OCI-LY3 (cell line): Measurements from ENCODE around the gene PSMA8.
"Not testable (repeated sequence)": the region's sequence is repeated elsewhere in the genome, so short reads cannot be mapped to it uniquely, and the experiment has no call there.

Source experiments
- H2AFZ ChIP-seq: fragments of 200-600, 300-600 bp; shearing (Covaris generic); 2 replicates; pipeline ENCODE4 v1.6.0; 2014; ENCODE audit warnings: antibody characterized with exemption, low read depth, low read length
- H3K27ac ChIP-seq: fragments of 200-600, 300-600 bp; sonication (generic); 2 replicates; pipeline ENCODE4 v1.5.1; 2014; ENCODE audit warnings: mild to moderate bottlenecking, low read length, moderate library complexity, mixed read lengths
- H3K27me3 ChIP-seq: fragments of 200-600, 300-600 bp; sonication (generic); 2 replicates; pipeline ENCODE4 v1.6.1; 2014; ENCODE audit warnings: low read depth, low read length, mixed read lengths
- H3K36me3 ChIP-seq: fragments of 200-600, 300-600 bp; sonication (generic); replicated peaks from 2 replicates; pipeline ENCODE3; 2014; ENCODE audit warnings: low read depth, low read length, mixed read lengths
- H3K4me1 ChIP-seq: fragments of 300-600, 200-600 bp; sonication (generic); 2 replicates; pipeline ENCODE4 v1.6.1; 2014; ENCODE audit warnings: low read length, mixed read lengths
- H3K4me2 ChIP-seq: fragments of 200-600, 300-600 bp; sonication (generic); 2 replicates; pipeline ENCODE4 v1.6.1; 2014; ENCODE audit warnings: low read length, mixed read lengths
- H3K4me3 ChIP-seq: fragments of 300-600, 200-600 bp; sonication (generic); 2 replicates; pipeline ENCODE4 v1.5.1; 2014; ENCODE audit warnings: antibody characterized with exemption, mild to moderate bottlenecking, low read length, moderate library complexity
- H3K79me2 ChIP-seq: fragments of 300-600, 200-600 bp; shearing (Covaris generic); 2 replicates; pipeline ENCODE4 v1.6.1; 2014; ENCODE audit warnings: mild to moderate bottlenecking, low read length, mixed read lengths
- H3K9ac ChIP-seq: fragments of 300-600, 200-600 bp; shearing (Covaris generic); 2 replicates; pipeline ENCODE4 v1.6.0; 2014; ENCODE audit warnings: mild to moderate bottlenecking, low read length, moderate library complexity
- H3K9me3 ChIP-seq: fragments of 200-600, 300-600 bp; shearing (Covaris generic); 2 replicates; pipeline ENCODE4 v1.6.1; 2014; ENCODE audit warnings: low read length, mixed read lengths; ENCODE audit not compliant: insufficient read depth
- H4K20me1 ChIP-seq: fragments of 200-600, 300-600 bp; sonication (generic); 2 replicates; pipeline ENCODE4 v1.6.1; 2016; ENCODE audit warnings: low read length, mixed read lengths; ENCODE audit not compliant: insufficient read depth
- EZH2phosphoT487 ChIP-seq: fragments of 200-600 bp; shearing (Covaris generic); IDR thresholded peaks from 2 replicates; pipeline ENCODE4 v1.6.1; 2018; ENCODE audit warnings: antibody characterized with exemption, mixed run types, low read depth
- TF ChIP-seq, protein P1 (sequence below): fragments of 200-600, 300-600 bp; sonication (generic); IDR thresholded peaks from 2 replicates; pipeline ENCODE4 v1.5.1; 2014; ENCODE audit warnings: antibody characterized with exemption, low read length, low read depth

The PSMA8 gene

DNA sequence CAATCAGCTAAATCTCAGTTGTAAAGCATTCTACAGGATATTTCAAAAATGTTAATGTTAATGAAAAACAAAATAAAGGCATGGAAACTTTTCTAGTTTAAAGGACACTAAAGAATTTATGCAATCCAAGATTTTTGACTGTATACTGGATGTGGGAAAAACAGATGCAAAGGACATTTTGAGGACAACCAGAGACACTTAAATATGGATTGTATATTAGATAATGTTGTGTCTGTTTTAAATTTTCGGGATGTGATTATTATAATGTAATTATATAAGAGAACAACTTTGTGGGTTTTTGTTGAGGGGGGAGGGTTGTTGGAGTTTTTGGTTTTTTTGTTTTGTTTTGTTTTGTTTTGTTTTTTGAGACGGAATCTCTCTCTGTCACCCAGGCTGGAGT is 30.9 kb downstream of the PSMA8 start:
- TF ChIP-seq EZH2phosphoT487, result no peak
- TF ChIP-seq, protein P1, sequence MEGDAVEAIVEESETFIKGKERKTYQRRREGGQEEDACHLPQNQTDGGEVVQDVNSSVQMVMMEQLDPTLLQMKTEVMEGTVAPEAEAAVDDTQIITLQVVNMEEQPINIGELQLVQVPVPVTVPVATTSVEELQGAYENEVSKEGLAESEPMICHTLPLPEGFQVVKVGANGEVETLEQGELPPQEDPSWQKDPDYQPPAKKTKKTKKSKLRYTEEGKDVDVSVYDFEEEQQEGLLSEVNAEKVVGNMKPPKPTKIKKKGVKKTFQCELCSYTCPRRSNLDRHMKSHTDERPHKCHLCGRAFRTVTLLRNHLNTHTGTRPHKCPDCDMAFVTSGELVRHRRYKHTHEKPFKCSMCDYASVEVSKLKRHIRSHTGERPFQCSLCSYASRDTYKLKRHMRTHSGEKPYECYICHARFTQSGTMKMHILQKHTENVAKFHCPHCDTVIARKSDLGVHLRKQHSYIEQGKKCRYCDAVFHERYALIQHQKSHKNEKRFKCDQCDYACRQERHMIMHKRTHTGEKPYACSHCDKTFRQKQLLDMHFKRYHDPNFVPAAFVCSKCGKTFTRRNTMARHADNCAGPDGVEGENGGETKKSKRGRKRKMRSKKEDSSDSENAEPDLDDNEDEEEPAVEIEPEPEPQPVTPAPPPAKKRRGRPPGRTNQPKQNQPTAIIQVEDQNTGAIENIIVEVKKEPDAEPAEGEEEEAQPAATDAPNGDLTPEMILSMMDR, result no peak
- no peak overlapping the region for H3K4me2 ChIP-seq
- H3K27me3 ChIP-seq, result no peaks in the 10 kb centered on the region
- no peaks in the 10 kb centered on the region for H3K36me3 ChIP-seq
- no peaks in the 10 kb centered on the region for H4K20me1 ChIP-seq
- H3K79me2 ChIP-seq, result no peaks in the 10 kb centered on the region
- H3K9me3 ChIP-seq, result no peaks in the 10 kb centered on the region
- H3K27ac ChIP-seq, result no peak overlapping the region
- no peaks in the 10 kb centered on the region for H3K4me1 ChIP-seq
- H3K9ac ChIP-seq, result no peak overlapping the region
- no peak overlapping the region for H3K4me3 ChIP-seq
- no peak overlapping the region for H2AFZ ChIP-seq

DNA sequence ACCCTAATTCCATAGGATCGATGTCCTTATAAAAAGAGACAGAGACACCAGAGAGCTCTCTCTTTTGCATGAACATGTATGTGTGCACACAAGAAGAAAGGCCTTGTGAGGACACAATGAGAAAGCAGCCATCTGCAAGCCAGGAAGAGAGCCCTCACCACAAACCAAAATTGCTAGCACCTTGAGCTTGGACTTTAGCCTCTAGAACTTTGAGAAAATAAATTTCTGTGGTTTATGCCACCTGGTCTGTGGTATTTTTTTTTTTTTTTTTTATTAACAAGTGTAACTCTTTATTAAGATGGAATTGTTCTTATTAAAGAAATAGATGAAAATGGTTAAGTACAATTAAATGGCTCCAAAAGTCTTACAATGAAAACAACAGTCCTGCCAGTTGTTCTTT is 33.9 kb downstream of the PSMA8 start:
- not testable (repeated sequence) for H3K4me1 ChIP-seq, H3K27me3 ChIP-seq, H2AFZ ChIP-seq, H3K4me2 ChIP-seq, H3K4me3 ChIP-seq, H3K9ac ChIP-seq, H3K36me3 ChIP-seq, H3K9me3 ChIP-seq, H3K79me2 ChIP-seq, H4K20me1 ChIP-seq, H3K27ac ChIP-seq

DNA sequence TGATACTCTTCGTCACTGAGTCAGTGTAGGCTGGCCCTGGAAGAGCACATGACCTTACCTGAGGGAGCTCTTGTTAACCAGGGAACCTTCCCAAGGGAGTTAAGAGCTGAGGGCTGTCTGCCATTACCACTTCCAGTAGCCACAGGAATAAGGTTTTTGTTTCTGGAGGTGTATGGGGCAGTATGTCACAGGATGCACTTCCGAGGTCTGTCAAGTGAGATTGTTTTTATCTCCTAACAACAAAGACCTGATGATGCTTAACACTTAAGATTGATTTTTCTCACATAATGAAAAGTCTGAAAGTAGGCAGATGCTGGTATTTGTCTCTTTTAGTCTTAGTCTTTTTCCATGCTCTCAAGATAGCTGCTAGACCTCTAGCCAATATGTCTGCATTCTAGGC is 41.8 kb downstream of the PSMA8 start:
- H3K27me3 ChIP-seq, result no peaks in the 10 kb centered on the region
- no peak overlapping the region for H2AFZ ChIP-seq
- H3K4me3 ChIP-seq, result no peak overlapping the region
- H3K9me3 ChIP-seq, result no peaks in the 10 kb centered on the region
- H3K79me2 ChIP-seq, result no peaks in the 10 kb centered on the region
- no peaks in the 10 kb centered on the region for H3K4me1 ChIP-seq
- no peaks in the 10 kb centered on the region for H3K36me3 ChIP-seq
- TF ChIP-seq, protein P1, result no peak
- no peaks in the 10 kb centered on the region for H4K20me1 ChIP-seq
- H3K9ac ChIP-seq, result no peak overlapping the region
- H3K27ac ChIP-seq, result no peak overlapping the region
- no peak overlapping the region for H3K4me2 ChIP-seq

DNA sequence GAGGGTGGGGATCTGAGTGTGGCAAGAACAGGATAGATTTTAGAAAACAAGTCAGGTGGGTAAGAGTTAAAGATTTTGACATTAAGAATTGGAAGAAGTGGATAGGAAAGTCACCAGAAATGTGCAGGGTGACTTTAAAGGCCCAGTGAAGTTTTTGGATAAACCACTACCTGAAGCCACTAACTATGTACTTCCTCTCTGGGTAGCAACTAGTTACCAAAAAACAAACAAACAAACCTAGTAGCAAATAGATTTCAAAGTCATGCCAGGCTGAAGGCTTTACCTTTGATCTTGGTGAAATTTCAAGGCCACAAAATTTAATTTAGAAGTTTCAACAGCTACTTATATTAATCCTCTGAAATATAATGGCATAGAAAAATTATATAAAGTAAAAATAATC is 42.5 kb downstream of the PSMA8 start:
- no peaks in the 10 kb centered on the region for H3K79me2 ChIP-seq
- no peaks in the 10 kb centered on the region for H4K20me1 ChIP-seq
- no peaks in the 10 kb centered on the region for H3K9me3 ChIP-seq
- no peak overlapping the region for H3K9ac ChIP-seq
- no peak overlapping the region for H2AFZ ChIP-seq
- H3K4me1 ChIP-seq, result peaks cover under 1% of the 10 kb centered on the region; the same call in 1 of the 2 replicates
- no peaks in the 10 kb centered on the region for H3K27me3 ChIP-seq
- TF ChIP-seq, protein P1, result no peak
- TF ChIP-seq EZH2phosphoT487, result no peak
- no peak overlapping the region for H3K4me3 ChIP-seq
- H3K36me3 ChIP-seq, result no peaks in the 10 kb centered on the region
- H3K27ac ChIP-seq, result no peak overlapping the region
- H3K4me2 ChIP-seq, result no peak overlapping the region

DNA sequence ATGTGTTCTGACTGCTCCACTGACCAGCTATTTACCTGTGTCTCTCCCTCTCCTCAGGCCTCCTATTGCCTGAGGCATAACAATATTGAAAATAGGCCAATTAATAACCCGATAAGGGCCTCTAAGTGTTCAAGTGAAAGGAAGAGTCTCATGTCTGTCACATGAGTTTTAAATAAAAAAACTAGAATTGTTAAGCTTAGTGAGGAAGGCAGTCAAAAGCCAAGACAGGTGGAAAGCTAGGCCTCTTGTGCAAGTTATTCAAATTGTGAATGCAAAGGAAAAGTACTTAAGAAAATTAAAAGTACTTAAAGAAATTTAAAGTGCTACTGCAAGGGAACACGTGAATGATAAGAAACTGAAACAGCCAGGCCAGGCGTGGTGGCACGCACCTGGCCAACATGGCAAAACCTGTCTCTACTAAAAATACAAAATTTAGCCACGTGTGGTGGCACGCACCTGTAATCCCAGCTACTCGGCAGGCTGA is 47.7 kb downstream of the PSMA8 start:
- H3K79me2 ChIP-seq, result no peaks in the 10 kb centered on the region
- H3K36me3 ChIP-seq, result no peaks in the 10 kb centered on the region
- no peak overlapping the region for H3K27ac ChIP-seq
- H3K27me3 ChIP-seq, result no peaks in the 10 kb centered on the region
- H3K4me3 ChIP-seq, result no peak overlapping the region
- peak overlapping the region; percentile 29; the same call in 1 of the 2 replicates for H2AFZ ChIP-seq
- H3K4me2 ChIP-seq, result peak overlapping the region; percentile 2; the same call in 1 of the 2 replicates
- H3K9ac ChIP-seq, result no peak overlapping the region
- TF ChIP-seq EZH2phosphoT487, result no peak
- TF ChIP-seq, protein P1, result no peak
- no peaks in the 10 kb centered on the region for H3K9me3 ChIP-seq
- H4K20me1 ChIP-seq, result no peaks in the 10 kb centered on the region
- peaks cover 4% of the 10 kb centered on the region; the same call in 1 of the 2 replicates for H3K4me1 ChIP-seq
